ENCODE data around the gene ERBIN. TPM values are rescaled to one million over a fixed set of nuclear protein-coding genes. Genes with fewer than 3 reads are reported as not detected.

ERBIN gene
- total RNA-seq, 1 experiment from 2014 or later, result 98.4 TPM

- Mint-ChIP-seq H3K4me3 (ENCODE audit: low read depth, unreplicated experiment) (peak overlapping the region; percentile 94), H3K9me3 (ENCODE audit: low read depth, unreplicated experiment) (no peaks in the 10 kb centered on the region), H3K4me1 (ENCODE audit: low read depth, unreplicated experiment) (peaks cover 49% of the 10 kb centered on the region), H3K27me3 (ENCODE audit: unreplicated experiment) (no peaks in the 10 kb centered on the region), H3K36me3 (ENCODE audit: insufficient read depth, unreplicated experiment) (peaks cover 53% of the 10 kb centered on the region), H3K27ac (ENCODE audit: unreplicated experiment) (peak overlapping the region; percentile 93)
- CTCF ChIA-PET, result interaction anchor here (1.4 kb wide), 1 partner anchor 11 kb away, joined by 5 read pairs; no protein-coding TSS in a partner anchor
- TF ChIP-seq, protein P1, sequence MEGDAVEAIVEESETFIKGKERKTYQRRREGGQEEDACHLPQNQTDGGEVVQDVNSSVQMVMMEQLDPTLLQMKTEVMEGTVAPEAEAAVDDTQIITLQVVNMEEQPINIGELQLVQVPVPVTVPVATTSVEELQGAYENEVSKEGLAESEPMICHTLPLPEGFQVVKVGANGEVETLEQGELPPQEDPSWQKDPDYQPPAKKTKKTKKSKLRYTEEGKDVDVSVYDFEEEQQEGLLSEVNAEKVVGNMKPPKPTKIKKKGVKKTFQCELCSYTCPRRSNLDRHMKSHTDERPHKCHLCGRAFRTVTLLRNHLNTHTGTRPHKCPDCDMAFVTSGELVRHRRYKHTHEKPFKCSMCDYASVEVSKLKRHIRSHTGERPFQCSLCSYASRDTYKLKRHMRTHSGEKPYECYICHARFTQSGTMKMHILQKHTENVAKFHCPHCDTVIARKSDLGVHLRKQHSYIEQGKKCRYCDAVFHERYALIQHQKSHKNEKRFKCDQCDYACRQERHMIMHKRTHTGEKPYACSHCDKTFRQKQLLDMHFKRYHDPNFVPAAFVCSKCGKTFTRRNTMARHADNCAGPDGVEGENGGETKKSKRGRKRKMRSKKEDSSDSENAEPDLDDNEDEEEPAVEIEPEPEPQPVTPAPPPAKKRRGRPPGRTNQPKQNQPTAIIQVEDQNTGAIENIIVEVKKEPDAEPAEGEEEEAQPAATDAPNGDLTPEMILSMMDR (IDR thresholded peaks at IDR 0.05; ENCODE audit: unreplicated experiment), result no peak
- no TSS peak for BruUV-seq (replicated peaks)
- intact Hi-C loops (cut with micrococcal nuclease; ENCODE audit: unreplicated experiment), result loop anchor here (2.0 to 10.0 kb wide), 4 partner anchors 58 to 220 kb away; partner anchors contain the start of gene SREK1
- peak; percentile 58 for DNase-seq
These were observed 1.3 kb upstream of the ERBIN start for GRCh38 chr5:65925044-65925600.

GRCh38 chr5:65925601-65926275, 637 bp upstream of the ERBIN start:
- TF ChIP-seq, protein P1 (IDR thresholded peaks at IDR 0.05; ENCODE audit: unreplicated experiment), result no peak
- intact Hi-C loops (cut with micrococcal nuclease; ENCODE audit: unreplicated experiment), result loop anchor here (2.0 to 10.0 kb wide), 5 partner anchors 59 to 219 kb away; partner anchors contain the start of gene SREK1
- H3K36me3 Mint-ChIP-seq (ENCODE audit: insufficient read depth, unreplicated experiment), result peaks cover 59% of the 10 kb centered on the region
- peaks cover 51% of the 10 kb centered on the region for H3K4me1 Mint-ChIP-seq (ENCODE audit: low read depth, unreplicated experiment)
- peak overlapping the region; percentile 94 for H3K4me3 Mint-ChIP-seq (ENCODE audit: low read depth, unreplicated experiment)
- H3K27me3 Mint-ChIP-seq (ENCODE audit: unreplicated experiment), result no peaks in the 10 kb centered on the region
- H3K9me3 Mint-ChIP-seq (ENCODE audit: low read depth, unreplicated experiment), result no peaks in the 10 kb centered on the region
- peak; percentile 88 for DNase-seq
- no TSS peak for BruUV-seq (replicated peaks)
- H3K27ac Mint-ChIP-seq (ENCODE audit: unreplicated experiment), result peak overlapping the region; percentile 93
- CTCF ChIA-PET, result interaction anchor here (0.7 to 1.1 kb wide), 2 partner anchors 41 to 114 kb away, joined by 3 read pairs; no protein-coding TSS in a partner anchor

DNA sequence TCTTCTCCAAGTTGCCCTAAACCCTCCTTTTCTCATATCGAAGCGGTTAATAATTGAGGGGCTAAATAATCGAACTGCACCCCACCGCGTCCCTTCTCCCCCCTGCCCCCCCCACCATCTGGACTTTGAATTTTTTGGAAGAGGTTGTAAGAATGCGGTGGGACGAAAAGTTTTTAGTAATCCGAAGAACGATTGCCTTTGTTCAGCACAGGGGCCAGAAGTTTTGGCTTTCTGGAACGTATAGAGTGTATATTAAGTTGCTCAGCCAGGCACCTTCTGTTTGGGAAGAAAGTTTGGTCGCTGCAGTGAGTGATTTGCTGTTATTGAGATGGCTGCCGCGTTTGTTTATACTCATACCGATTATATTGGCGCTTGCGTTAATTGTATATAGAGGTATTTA, 518 bp downstream of the ERBIN start:
- intact Hi-C loops (cut with micrococcal nuclease; ENCODE audit: unreplicated experiment), result loop anchor here (2.0 to 10.0 kb wide), 3 partner anchors 116 to 218 kb away; partner anchors contain the start of gene SREK1
- TF ChIP-seq, protein P1 (IDR thresholded peaks at IDR 0.05; ENCODE audit: unreplicated experiment), result no peak
- peaks cover 45% of the 10 kb centered on the region for H3K4me1 Mint-ChIP-seq (ENCODE audit: low read depth, unreplicated experiment)
- peaks cover 64% of the 10 kb centered on the region for H3K36me3 Mint-ChIP-seq (ENCODE audit: insufficient read depth, unreplicated experiment)
- no TSS peak for BruUV-seq (replicated peaks)
- H3K9me3 Mint-ChIP-seq (ENCODE audit: low read depth, unreplicated experiment), result no peaks in the 10 kb centered on the region
- H3K4me3 Mint-ChIP-seq (ENCODE audit: low read depth, unreplicated experiment), result peak overlapping the region; percentile 94
- H3K27ac Mint-ChIP-seq (ENCODE audit: unreplicated experiment), result peak overlapping the region; percentile 93
- CTCF ChIA-PET, result interaction anchor here (0.6 to 1.1 kb wide), 4 partner anchors 38 to 717 kb away, joined by 3 to 4 read pairs (median 4); no protein-coding TSS in a partner anchor
- no peaks in the 10 kb centered on the region for H3K27me3 Mint-ChIP-seq (ENCODE audit: unreplicated experiment)
- DNase-seq, result no peak

DNA sequence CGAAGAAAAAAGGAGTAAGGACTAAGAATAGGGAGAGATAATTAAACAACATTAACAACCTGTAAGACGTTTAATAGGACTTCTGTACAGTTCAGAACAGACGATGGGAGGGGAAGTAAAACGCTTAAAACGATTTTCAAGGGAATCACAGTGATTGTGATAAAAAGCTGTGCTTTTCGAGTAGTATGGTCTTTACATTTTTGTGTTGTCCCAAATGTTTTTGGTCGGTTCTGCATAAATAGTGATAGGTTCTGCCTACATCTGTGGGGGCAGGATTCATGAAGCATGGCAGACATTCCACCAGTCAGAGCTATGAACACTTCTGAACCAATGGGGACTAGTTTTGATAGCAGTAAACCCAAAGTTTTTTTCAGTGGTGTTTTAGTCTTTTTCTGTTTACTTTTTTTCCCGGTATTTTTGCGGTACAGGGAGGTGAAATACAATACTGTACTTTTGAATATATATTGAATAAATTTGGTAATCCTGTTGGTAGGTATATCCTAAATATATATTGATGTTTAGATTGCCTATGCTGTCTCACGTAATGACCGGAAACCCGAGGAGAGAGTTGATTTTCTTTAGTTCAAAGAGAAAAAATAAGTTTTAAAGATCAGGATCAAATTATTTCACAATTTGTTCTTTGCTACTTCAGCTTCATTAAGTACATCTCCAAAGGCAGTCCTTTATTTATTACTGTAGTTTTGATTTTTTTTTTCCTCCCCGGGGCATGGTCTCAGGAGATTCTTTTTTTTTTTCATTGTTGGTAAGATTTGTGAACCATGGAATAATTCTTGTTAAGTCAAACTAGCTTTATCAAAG, 1.3 kb downstream of the ERBIN start:
- TF ChIP-seq, protein P1 (IDR thresholded peaks at IDR 0.05; ENCODE audit: unreplicated experiment), result no peak
- DNase-seq, result no peak
- Mint-ChIP-seq H3K27ac (ENCODE audit: unreplicated experiment) (peak overlapping the region; percentile 93), H3K4me1 (ENCODE audit: low read depth, unreplicated experiment) (peaks cover 47% of the 10 kb centered on the region), H3K36me3 (ENCODE audit: insufficient read depth, unreplicated experiment) (peaks cover 67% of the 10 kb centered on the region), H3K4me3 (ENCODE audit: low read depth, unreplicated experiment) (peak overlapping the region; percentile 94), H3K9me3 (ENCODE audit: low read depth, unreplicated experiment) (no peaks in the 10 kb centered on the region), H3K27me3 (ENCODE audit: unreplicated experiment) (no peaks in the 10 kb centered on the region)
- CTCF ChIA-PET, result interaction anchor here (0.6 kb wide), 2 partner anchors 16 to 718 kb away, joined by 3 to 4 read pairs; no protein-coding TSS in a partner anchor
- BruUV-seq (replicated peaks), result TSS peak; percentile 45
- intact Hi-C loops (cut with micrococcal nuclease; ENCODE audit: unreplicated experiment), result loop anchor here (2.0 to 10.0 kb wide), 3 partner anchors 117 to 217 kb away; partner anchors contain the start of gene SREK1
